ENCODE measurements around the gene WDR62.
"Not testable (repeated sequence)": the region's sequence is repeated elsewhere in the genome, so short reads cannot be mapped to it uniquely, and the experiment has no call there.

Gene WDR62

GRCh38 chr19:36113425-36113824 lies 58.7 kb downstream of the WDR62 start:
- DNase-seq = no peak

- no peak for DNase-seq
Measured at GRCh38 chr19:36113894-36114720, 59.4 kb downstream of the WDR62 start.

- peak; percentile 98 for DNase-seq
Measured at GRCh38 chr19:36114721-36115452, 60.2 kb downstream of the WDR62 start, which contains the start of gene POLR2I. POLR2I (minus strand) TSS chr19:36114875; CDS start chr19:36114856, 19 bp downstream.

GRCh38 chr19:36115453-36116343 lies 61.0 kb downstream of the WDR62 start, which contains the start of gene TBCB:
TBCB (plus strand) TSS chr19:36115468; CDS start chr19:36115561, 93 bp downstream.
- no peak for DNase-seq

- no peak for DNase-seq
Measured at GRCh38 chr19:36116344-36116637, 61.6 kb downstream of the WDR62 start.

- DNase-seq = no peak
Measured at GRCh38 chr19:36120092-36120983, 65.6 kb downstream of the WDR62 start.

GRCh38 chr19:36120984-36121358 lies 66.3 kb downstream of the WDR62 start:
- DNase-seq = no peak

GRCh38 chr19:36121486-36122124 lies 66.9 kb downstream of the WDR62 start:
- DNase-seq = no peak

- no peak for DNase-seq
Measured at GRCh38 chr19:36125557-36125956, 70.9 kb downstream of the WDR62 start.

- no peak for DNase-seq
Measured at GRCh38 chr19:36128392-36128736, 73.7 kb downstream of the WDR62 start.

- not testable (repeated sequence) for DNase-seq
Measured at GRCh38 chr19:36131221-36131620, 76.5 kb downstream of the WDR62 start.

GRCh38 chr19:36134867-36135266 lies 80.2 kb downstream of the WDR62 start:
- not testable (repeated sequence) for DNase-seq

- DNase-seq = no peak
Measured at GRCh38 chr19:36136964-36137686, 82.4 kb downstream of the WDR62 start.

GRCh38 chr19:36139120-36139472 lies 84.4 kb downstream of the WDR62 start:
- DNase-seq = no peak

- DNase-seq = peak; percentile 27
Measured at GRCh38 chr19:36139473-36140303, 85.0 kb downstream of the WDR62 start, which contains the start of gene CAPNS1. CAPNS1 (plus strand) TSS chr19:36140066; CDS start chr19:36141012, 946 bp downstream.

GRCh38 chr19:36140304-36141038 lies 85.8 kb downstream of the WDR62 start:
- DNase-seq = no peak

- DNase-seq = peak; percentile 1
Measured at GRCh38 chr19:36141039-36141927, 86.6 kb downstream of the WDR62 start.

- no peak for DNase-seq
Measured at GRCh38 chr19:36142046-36142445, 87.3 kb downstream of the WDR62 start.

Data from SIG-M5 (cell line).